Activated B cell treated with CpG ODN at 0.5 μM for 24 hours (primary cell): ENCODE results near the gene PKP1. TPM values are rescaled to one million over a fixed set of nuclear protein-coding genes. Genes with fewer than 3 reads are reported as not detected.

Experiments
- ATAC-seq: fragments of 200-7000 bp; cut with Tn5 transposase; one replicate; pipeline ENCODE4 v1.10.0; 2021; ENCODE audit warnings: low read depth, mild to moderate bottlenecking, moderate library complexity
- CTCF ChIA-PET: fragments of 350-600 bp; sonication (Branson Sonifier 250); formaldehyde crosslinking; loops from one replicate; lab custom pipeline; 2021; ENCODE audit warnings: antibody characterized with exemption; lab: Charles Lee
- POLR2A ChIA-PET: fragments of 350-600 bp; sonication (Branson Sonifier 250); formaldehyde crosslinking; loops from one replicate; lab custom pipeline; 2021; ENCODE audit warnings: antibody characterized with exemption; lab: Charles Lee
- DNase-seq: peaks from one replicate; pipeline ENCODE4 v3.0.0; 2022
- H3K27ac Mint-ChIP-seq: one replicate; pipeline ENCODE4 v1.8.0; 2020; ENCODE audit warnings: mixed read lengths
- H3K27me3 Mint-ChIP-seq: one replicate; pipeline ENCODE4 v1.8.0; 2021; ENCODE audit warnings: mixed read lengths
- H3K36me3 Mint-ChIP-seq: one replicate; pipeline ENCODE4 v1.8.0; 2021; ENCODE audit warnings: low read depth, mixed read lengths
- H3K4me1 Mint-ChIP-seq: one replicate; pipeline ENCODE4 v1.8.0; 2021; ENCODE audit warnings: mixed read lengths
- H3K4me3 Mint-ChIP-seq: one replicate; pipeline ENCODE4 v1.8.0; 2020; ENCODE audit warnings: mild to moderate bottlenecking, mixed read lengths
- H3K9me3 Mint-ChIP-seq: one replicate; pipeline ENCODE4 v1.8.0; 2020; ENCODE audit warnings: mixed read lengths
- CTCF ChIP-seq: fragments of 200-600 bp; IDR thresholded peaks from one replicate; pipeline ENCODE4 v1.8.0; 2022; ENCODE audit warnings: antibody characterized with exemption, mild to moderate bottlenecking
- intact Hi-C: fragments of 100-400 bp; cut with micrococcal nuclease; formaldehyde crosslinking; loops from one replicate; pipeline ENCODE4 v1.15.1; 2024
- total RNA-seq: library from RNA; stranded (reverse); gene quantifications from 2 replicates; pipeline ENCODE4 v1.2.3, GENCODE V29; 2022

Gene PKP1
- total RNA-seq, 1 donor from 2014 or later, result not detected

GRCh38 chr1:201324821-201325677, 41.7 kb downstream of the PKP1 start:
- H3K4me1 Mint-ChIP-seq, result no peaks in the 10 kb centered on the region
- H3K9me3 Mint-ChIP-seq, result no peaks in the 10 kb centered on the region
- POLR2A ChIA-PET, result no interaction called here
- CTCF ChIA-PET, result no interaction called here
- no peak for DNase-seq
- no peak for ATAC-seq
- H3K36me3 Mint-ChIP-seq, result no peaks in the 10 kb centered on the region
- TF ChIP-seq CTCF, result no peak
- H3K27ac Mint-ChIP-seq, result no peak overlapping the region
- intact Hi-C loops, result no loop called here
- no peaks in the 10 kb centered on the region for H3K27me3 Mint-ChIP-seq
- no peak overlapping the region for H3K4me3 Mint-ChIP-seq

GRCh38 chr1:201325678-201326060, 42.4 kb downstream of the PKP1 start:
- DNase-seq (no peak), ATAC-seq (no peak)
- Mint-ChIP-seq H3K4me1 (no peaks in the 10 kb centered on the region), H3K27me3 (no peaks in the 10 kb centered on the region), H3K4me3 (no peak overlapping the region), H3K36me3 (no peaks in the 10 kb centered on the region), H3K27ac (no peak overlapping the region), H3K9me3 (no peaks in the 10 kb centered on the region)
- intact Hi-C loops, result no loop called here
- CTCF ChIA-PET, result no interaction called here
- no peak for TF ChIP-seq CTCF
- POLR2A ChIA-PET, result no interaction called here

- peaks cover 1% of the 10 kb centered on the region for H3K27me3 Mint-ChIP-seq
- no peaks in the 10 kb centered on the region for H3K36me3 Mint-ChIP-seq
- intact Hi-C loops, result no loop called here
- no peak for TF ChIP-seq CTCF
- no peak overlapping the region for H3K4me3 Mint-ChIP-seq
- DNase-seq (no peak), ATAC-seq (no peak)
- H3K9me3 Mint-ChIP-seq, result no peaks in the 10 kb centered on the region
- ChIA-PET CTCF (no interaction called here), POLR2A (no interaction called here)
- H3K4me1 Mint-ChIP-seq, result no peaks in the 10 kb centered on the region
- no peak overlapping the region for H3K27ac Mint-ChIP-seq
Observed at GRCh38 chr1:201326710-201327109, 43.4 kb downstream of the PKP1 start.

- Mint-ChIP-seq H3K9me3 (no peaks in the 10 kb centered on the region), H3K27ac (no peak overlapping the region), H3K36me3 (no peaks in the 10 kb centered on the region), H3K27me3 (peaks cover 2% of the 10 kb centered on the region), H3K4me1 (no peaks in the 10 kb centered on the region), H3K4me3 (no peak overlapping the region)
- no peak for ATAC-seq
- ChIA-PET CTCF (no interaction called here), POLR2A (no interaction called here)
- intact Hi-C loops, result no loop called here
- no peak for DNase-seq
- no peak for TF ChIP-seq CTCF
Observed at GRCh38 chr1:201327687-201328240, 44.5 kb downstream of the PKP1 start.

GRCh38 chr1:201328576-201328975, 45.3 kb downstream of the PKP1 start:
- no peaks in the 10 kb centered on the region for H3K36me3 Mint-ChIP-seq
- no peaks in the 10 kb centered on the region for H3K4me1 Mint-ChIP-seq
- DNase-seq, result no peak
- intact Hi-C loops, result no loop called here
- H3K4me3 Mint-ChIP-seq, result no peak overlapping the region
- H3K27me3 Mint-ChIP-seq, result peaks cover 2% of the 10 kb centered on the region
- no peak for ATAC-seq
- ChIA-PET POLR2A (no interaction called here), CTCF (no interaction called here)
- no peak overlapping the region for H3K27ac Mint-ChIP-seq
- no peaks in the 10 kb centered on the region for H3K9me3 Mint-ChIP-seq
- TF ChIP-seq CTCF, result no peak
